Memory B cell (primary cell): ENCODE results near the gene PITRM1.
A peak's percentile ranks its signal among the peaks of the same experiment; 100 is the strongest.

ENCODE experiments used
- ATAC-seq: fragments of 150-1000 bp; cut with Tn5 transposase; 2 replicates; pipeline ENCODE4 v1.10.0; 2021; ENCODE audit warnings: low read depth, mild to moderate bottlenecking, moderate library complexity
- DNase-seq, 2 donors: peaks; one replicate each; pipeline ENCODE4 v3.0.0; 2022; ENCODE audit warnings: low spot score in 2 of 2
- H3K27ac Mint-ChIP-seq: one replicate; pipeline ENCODE4 v1.8.0; 2022; ENCODE audit warnings: mild to moderate bottlenecking, moderate library complexity, mixed read lengths
- H3K27me3 Mint-ChIP-seq: one replicate; pipeline ENCODE4 v1.8.0; 2022; ENCODE audit warnings: mixed read lengths
- H3K36me3 Mint-ChIP-seq: one replicate; pipeline ENCODE4 v1.8.0; 2022; ENCODE audit warnings: mild to moderate bottlenecking, mixed read lengths
- H3K4me1 Mint-ChIP-seq: one replicate; pipeline ENCODE4 v1.8.0; 2022; ENCODE audit warnings: mixed read lengths
- H3K4me3 Mint-ChIP-seq: one replicate; pipeline ENCODE4 v1.8.0; 2022; ENCODE audit warnings: mild to moderate bottlenecking, moderate library complexity, mixed read lengths
- H3K9me3 Mint-ChIP-seq: one replicate; pipeline ENCODE4 v1.8.0; 2022; ENCODE audit warnings: mixed read lengths

Gene PITRM1

GRCh38 chr10:3169271-3169670 is 3.3 kb downstream of the PITRM1 start:
- no peak for DNase-seq
- Mint-ChIP-seq H3K27ac (no peak overlapping the region), H3K36me3 (peaks cover 32% of the 10 kb centered on the region), H3K4me1 (peaks cover 8% of the 10 kb centered on the region), H3K4me3 (no peak overlapping the region), H3K27me3 (no peaks in the 10 kb centered on the region), H3K9me3 (peaks cover 2% of the 10 kb centered on the region)
- no peak for ATAC-seq

DNA sequence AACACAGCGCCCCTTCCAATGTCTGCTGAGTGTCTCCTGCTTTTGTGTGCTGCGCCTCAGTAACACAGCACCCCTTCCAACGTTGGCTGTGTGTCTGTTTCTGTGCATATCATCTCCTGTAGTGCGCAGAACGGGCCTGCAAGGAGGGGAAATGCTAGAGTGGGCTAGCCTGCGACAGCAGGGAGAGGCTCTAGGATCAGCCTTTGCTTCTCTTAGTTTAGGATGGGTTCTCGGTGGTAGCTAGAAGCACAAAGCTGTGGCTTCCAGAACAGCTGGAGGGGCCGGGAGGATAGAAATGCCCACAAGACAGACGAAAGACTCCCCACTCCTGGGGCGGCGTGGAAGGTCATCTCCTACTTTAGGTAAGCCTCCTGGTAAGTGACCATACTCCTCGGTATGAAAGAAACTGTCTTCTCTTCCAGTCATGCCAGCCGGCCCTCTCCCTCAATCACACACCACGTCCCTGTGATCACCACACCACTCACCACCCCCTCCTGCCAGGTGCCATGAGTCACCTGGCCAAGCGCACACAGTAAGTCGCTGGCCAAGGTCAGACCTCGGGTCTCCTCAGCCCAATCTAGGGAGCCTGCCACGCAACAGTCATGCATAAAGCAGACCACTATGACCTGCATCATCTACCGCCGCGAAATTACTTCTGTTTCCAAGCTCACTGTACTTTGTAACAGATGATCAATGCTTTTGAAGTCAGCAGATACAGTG is 4.8 kb downstream of the PITRM1 start:
- no peaks in the 10 kb centered on the region for H3K9me3 Mint-ChIP-seq
- peaks cover 2% of the 10 kb centered on the region for H3K4me1 Mint-ChIP-seq
- DNase-seq (no peak), ATAC-seq (no peak)
- H3K36me3 Mint-ChIP-seq, result peaks cover 37% of the 10 kb centered on the region
- H3K27ac Mint-ChIP-seq, result no peak overlapping the region
- H3K4me3 Mint-ChIP-seq, result no peak overlapping the region
- H3K27me3 Mint-ChIP-seq, result no peaks in the 10 kb centered on the region

DNA sequence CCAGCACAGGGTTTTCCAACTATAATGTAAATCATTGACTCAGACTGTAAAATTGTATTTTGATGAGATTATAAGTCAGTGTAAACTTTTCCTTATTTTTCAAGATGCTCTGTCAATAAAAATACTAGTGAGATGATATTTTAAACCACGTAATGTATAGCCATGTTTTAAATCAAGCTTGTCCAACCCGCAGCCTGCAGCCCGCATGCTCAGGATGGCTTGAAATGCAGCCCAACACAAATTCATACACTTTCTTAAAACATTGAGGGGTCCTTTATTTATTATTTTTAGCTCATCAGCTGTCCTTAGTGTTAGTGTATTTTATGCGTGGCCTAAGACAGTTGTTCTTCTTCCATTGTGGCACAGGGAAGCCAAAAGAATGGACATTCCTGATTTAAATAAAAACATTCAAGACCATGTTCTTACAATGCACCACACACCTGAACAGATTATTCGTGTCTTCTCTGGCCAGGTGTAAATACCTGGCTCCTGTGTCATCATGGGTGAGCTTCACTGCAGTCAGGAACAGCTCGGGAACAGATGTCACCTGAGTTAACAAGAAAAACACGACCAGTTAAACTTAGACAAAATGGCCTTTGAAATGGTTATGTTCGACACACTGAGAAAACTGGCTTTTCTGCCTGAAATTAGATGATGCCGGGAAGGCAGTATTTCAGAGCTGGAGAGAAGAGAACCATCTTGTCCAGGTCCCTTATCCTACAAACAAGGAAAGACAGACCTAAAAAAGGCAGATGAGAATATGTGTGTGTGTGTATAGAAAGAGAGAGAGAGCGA is 5.9 kb downstream of the PITRM1 start:
- H3K27me3 Mint-ChIP-seq, result no peaks in the 10 kb centered on the region

GRCh38 chr10:3165196-3165595 is 7.4 kb downstream of the PITRM1 start:
- H3K9me3 Mint-ChIP-seq, result no peaks in the 10 kb centered on the region
- peaks cover 43% of the 10 kb centered on the region for H3K36me3 Mint-ChIP-seq
- DNase-seq (no peak), ATAC-seq (no peak)
- H3K4me1 Mint-ChIP-seq, result peaks cover 2% of the 10 kb centered on the region
- no peaks in the 10 kb centered on the region for H3K27me3 Mint-ChIP-seq
- no peak overlapping the region for H3K27ac Mint-ChIP-seq
- no peak overlapping the region for H3K4me3 Mint-ChIP-seq

More for the DNA sequence above, 5.9 kb downstream of the PITRM1 start:
- ATAC-seq (no peak), DNase-seq (no peak)
- H3K4me1 Mint-ChIP-seq, result peaks cover 2% of the 10 kb centered on the region
- peaks cover 40% of the 10 kb centered on the region for H3K36me3 Mint-ChIP-seq
- H3K9me3 Mint-ChIP-seq, result no peaks in the 10 kb centered on the region
- H3K27ac Mint-ChIP-seq, result no peak overlapping the region
- no peak overlapping the region for H3K4me3 Mint-ChIP-seq

GRCh38 chr10:3163879-3164278 is 8.7 kb downstream of the PITRM1 start:
- ATAC-seq (no peak), DNase-seq (no peak)
- Mint-ChIP-seq H3K27me3 (no peaks in the 10 kb centered on the region), H3K36me3 (peaks cover 48% of the 10 kb centered on the region), H3K4me1 (no peaks in the 10 kb centered on the region), H3K9me3 (no peaks in the 10 kb centered on the region), H3K4me3 (no peak overlapping the region), H3K27ac (no peak overlapping the region)

DNA sequence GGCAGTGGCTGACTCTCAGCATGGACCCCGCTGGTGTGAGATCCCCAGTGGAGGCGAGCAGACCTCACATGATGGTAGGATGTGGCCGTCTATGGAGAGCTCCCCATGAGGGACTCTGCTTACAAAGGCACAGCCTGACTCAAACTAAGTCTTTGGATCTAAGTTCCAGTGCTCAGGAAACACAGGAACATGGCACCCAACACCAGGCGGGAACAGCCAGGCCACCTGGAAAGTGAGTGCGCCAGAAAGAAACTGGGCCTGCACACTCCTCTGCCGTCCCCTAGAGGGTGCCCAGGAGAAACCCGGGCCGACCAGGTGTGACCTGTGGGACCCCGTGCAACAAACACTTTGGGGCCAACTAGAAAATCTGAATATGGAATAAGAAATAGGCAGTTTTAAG is 10.0 kb downstream of the PITRM1 start:
- Mint-ChIP-seq H3K27me3 (no peaks in the 10 kb centered on the region), H3K36me3 (peaks cover 51% of the 10 kb centered on the region), H3K4me1 (no peaks in the 10 kb centered on the region), H3K27ac (no peak overlapping the region), H3K9me3 (no peaks in the 10 kb centered on the region), H3K4me3 (no peak overlapping the region)
- ATAC-seq, result no peak
- no peak for DNase-seq

DNA sequence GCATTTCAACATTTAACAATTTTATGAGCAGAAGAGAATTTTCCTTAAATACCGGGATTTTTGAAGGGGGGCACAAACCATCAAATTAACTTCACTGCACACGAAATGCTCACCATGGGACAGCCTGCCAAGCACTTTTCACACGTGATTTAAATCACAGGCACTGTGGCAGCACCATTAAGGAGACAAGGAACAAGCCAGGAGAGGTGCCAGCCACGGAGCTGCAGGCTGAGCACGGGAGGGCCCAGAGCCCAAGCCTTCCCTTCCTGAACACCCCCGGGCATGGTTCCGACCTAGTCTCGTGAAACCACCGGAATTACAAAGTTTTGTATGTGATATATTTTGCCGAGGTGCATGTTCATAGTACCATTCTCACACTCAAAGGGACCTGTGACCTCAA is 13.4 kb downstream of the PITRM1 start:
- H3K4me1 Mint-ChIP-seq, result no peaks in the 10 kb centered on the region
- H3K36me3 Mint-ChIP-seq, result peaks cover 46% of the 10 kb centered on the region
- H3K27me3 Mint-ChIP-seq, result no peaks in the 10 kb centered on the region
- no peak overlapping the region for H3K27ac Mint-ChIP-seq
- H3K4me3 Mint-ChIP-seq, result no peak overlapping the region
- no peak for DNase-seq
- no peak for ATAC-seq
- H3K9me3 Mint-ChIP-seq, result no peaks in the 10 kb centered on the region

- Mint-ChIP-seq H3K36me3 (peaks cover 65% of the 10 kb centered on the region), H3K4me1 (no peaks in the 10 kb centered on the region), H3K27ac (no peak overlapping the region), H3K27me3 (no peaks in the 10 kb centered on the region), H3K9me3 (no peaks in the 10 kb centered on the region), H3K4me3 (no peak overlapping the region)
- DNase-seq, result no peak
- no peak for ATAC-seq
These were observed 17.9 kb downstream of the PITRM1 start for GRCh38 chr10:3154666-3155065.

DNA sequence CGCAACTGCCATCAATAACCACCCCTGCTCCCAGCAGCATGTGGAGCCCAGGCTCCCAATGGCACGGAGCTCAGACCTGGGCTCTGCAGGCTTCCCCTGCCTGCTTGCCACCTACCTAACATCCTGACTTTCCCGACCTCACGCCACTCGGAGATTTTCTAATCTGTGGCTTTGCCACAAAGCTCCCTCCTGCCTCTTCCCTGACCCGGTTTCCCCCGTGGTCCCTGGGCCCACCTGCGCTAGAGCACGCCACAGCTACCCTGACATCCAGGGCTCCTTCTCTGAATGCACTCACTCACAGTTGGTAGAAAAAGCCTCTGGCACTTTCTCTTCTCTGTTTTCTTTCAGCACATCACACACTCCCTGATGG is 20.0 kb downstream of the PITRM1 start:
- Mint-ChIP-seq H3K27me3 (no peaks in the 10 kb centered on the region), H3K36me3 (peaks cover 58% of the 10 kb centered on the region), H3K27ac (peak overlapping the region; percentile 66), H3K9me3 (no peaks in the 10 kb centered on the region), H3K4me3 (no peak overlapping the region), H3K4me1 (no peaks in the 10 kb centered on the region)
- ATAC-seq, result no peak
- no peak for DNase-seq

GRCh38 chr10:3151889-3152565 is 20.6 kb downstream of the PITRM1 start:
- Mint-ChIP-seq H3K4me3 (no peak overlapping the region), H3K27ac (peak overlapping the region; percentile 66), H3K9me3 (no peaks in the 10 kb centered on the region), H3K36me3 (peaks cover 58% of the 10 kb centered on the region), H3K4me1 (no peaks in the 10 kb centered on the region), H3K27me3 (no peaks in the 10 kb centered on the region)
- no peak for DNase-seq
- ATAC-seq, result no peak

GRCh38 chr10:3150961-3151360 is 21.6 kb downstream of the PITRM1 start:
- H3K27me3 Mint-ChIP-seq, result no peaks in the 10 kb centered on the region
- no peaks in the 10 kb centered on the region for H3K4me1 Mint-ChIP-seq
- H3K4me3 Mint-ChIP-seq, result no peak overlapping the region
- H3K9me3 Mint-ChIP-seq, result no peaks in the 10 kb centered on the region
- no peak overlapping the region for H3K27ac Mint-ChIP-seq
- H3K36me3 Mint-ChIP-seq, result peaks cover 56% of the 10 kb centered on the region
- DNase-seq (no peak), ATAC-seq (no peak)

- no peaks in the 10 kb centered on the region for H3K4me1 Mint-ChIP-seq
- no peak for DNase-seq
- peaks cover 56% of the 10 kb centered on the region for H3K36me3 Mint-ChIP-seq
- ATAC-seq, result no peak
- H3K4me3 Mint-ChIP-seq, result no peak overlapping the region
- H3K9me3 Mint-ChIP-seq, result no peaks in the 10 kb centered on the region
- H3K27ac Mint-ChIP-seq, result no peak overlapping the region
- H3K27me3 Mint-ChIP-seq, result no peaks in the 10 kb centered on the region
These were observed 22.2 kb downstream of the PITRM1 start for GRCh38 chr10:3150366-3150765.

GRCh38 chr10:3149918-3150317 is 22.7 kb downstream of the PITRM1 start:
- no peak for DNase-seq
- no peak for ATAC-seq
- no peaks in the 10 kb centered on the region for H3K4me1 Mint-ChIP-seq
- no peak overlapping the region for H3K4me3 Mint-ChIP-seq
- H3K27me3 Mint-ChIP-seq, result no peaks in the 10 kb centered on the region
- H3K9me3 Mint-ChIP-seq, result no peaks in the 10 kb centered on the region
- peaks cover 56% of the 10 kb centered on the region for H3K36me3 Mint-ChIP-seq
- no peak overlapping the region for H3K27ac Mint-ChIP-seq

DNA sequence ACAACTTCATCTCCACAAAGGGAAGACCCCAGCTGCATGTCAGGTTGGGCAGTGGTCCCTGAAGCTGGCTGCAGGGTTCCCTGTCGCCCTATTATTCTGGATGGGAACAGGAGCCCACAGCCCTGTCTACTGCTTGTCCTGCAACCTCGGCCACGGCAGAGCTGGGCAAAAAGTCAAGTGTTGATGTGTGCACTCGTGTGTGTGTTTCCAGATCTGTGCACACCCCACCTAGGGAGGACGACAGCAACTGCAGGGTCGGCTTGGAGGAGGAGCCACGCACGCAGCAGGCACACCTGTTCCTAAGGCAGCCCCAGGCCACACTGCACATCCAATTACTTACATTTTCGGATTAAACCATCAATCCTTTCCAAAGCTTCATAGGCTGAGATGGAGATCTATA is 23.6 kb downstream of the PITRM1 start:
- H3K4me3 Mint-ChIP-seq, result no peak overlapping the region
- H3K27me3 Mint-ChIP-seq, result no peaks in the 10 kb centered on the region
- H3K4me1 Mint-ChIP-seq, result no peaks in the 10 kb centered on the region
- H3K27ac Mint-ChIP-seq, result no peak overlapping the region
- no peak for DNase-seq
- no peaks in the 10 kb centered on the region for H3K9me3 Mint-ChIP-seq
- ATAC-seq, result no peak
- peaks cover 54% of the 10 kb centered on the region for H3K36me3 Mint-ChIP-seq
